ENCODE data around the gene SHH.

Gene SHH

DNA sequence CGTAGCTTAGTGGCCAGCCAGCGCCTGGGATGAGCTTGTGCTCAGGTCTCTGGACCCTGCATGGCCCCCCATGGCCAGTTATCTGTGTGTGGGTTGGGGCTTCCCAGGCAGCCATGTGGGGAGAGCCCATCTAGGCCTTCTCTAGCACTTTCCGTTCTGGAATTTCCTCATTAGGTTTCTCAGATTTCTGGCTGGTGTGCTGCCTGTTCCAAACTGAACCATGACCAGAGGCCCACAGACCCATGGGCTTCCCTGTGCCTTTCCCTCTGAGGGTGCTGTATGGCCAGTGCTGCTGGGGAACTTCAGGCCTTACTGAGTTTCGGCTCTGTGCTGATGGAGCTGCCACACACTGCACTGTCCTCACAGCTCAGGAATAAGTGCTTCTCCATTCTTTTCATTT is 50.2 kb downstream of the SHH start:
- no peak for DNase-seq

- no peak for DNase-seq
Observed at GRCh38 chr7:155761162-155761561, 51.1 kb downstream of the SHH start.

DNA sequence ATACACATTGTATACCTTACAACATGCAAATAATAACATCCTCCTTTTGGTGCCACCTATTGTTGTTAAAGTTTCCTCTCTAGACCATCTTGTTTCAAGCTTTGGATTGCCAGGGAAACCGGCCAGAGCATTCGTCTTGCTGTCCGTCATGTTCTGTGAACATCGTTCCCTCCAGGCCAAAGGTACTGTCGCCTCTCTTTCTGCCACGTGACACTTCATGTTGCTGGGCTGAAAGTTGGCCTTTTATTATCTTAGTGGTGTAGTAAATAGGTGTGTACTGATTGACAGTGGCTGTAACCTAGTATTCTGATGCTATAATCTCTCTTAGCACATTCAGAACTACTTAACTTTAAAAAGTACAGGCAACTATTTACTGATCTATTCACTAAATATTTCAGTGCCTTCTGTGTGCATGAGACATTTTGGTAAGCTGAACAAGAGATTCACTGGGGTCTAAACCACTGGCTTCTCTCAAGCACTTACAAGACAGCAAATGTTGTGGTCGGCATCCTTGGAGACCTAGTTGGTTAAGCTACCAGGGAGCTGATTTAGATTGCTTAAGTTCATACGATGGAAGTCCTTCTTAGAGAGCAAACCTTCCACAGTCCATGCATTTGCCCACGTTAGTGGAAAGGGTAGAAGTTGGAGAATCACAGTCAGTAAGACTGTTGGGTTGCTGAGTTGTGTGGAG is 52.4 kb downstream of the SHH start:
- no peak for DNase-seq

GRCh38 chr7:155758348-155758747 is 53.9 kb downstream of the SHH start:
- no peak for DNase-seq

DNA sequence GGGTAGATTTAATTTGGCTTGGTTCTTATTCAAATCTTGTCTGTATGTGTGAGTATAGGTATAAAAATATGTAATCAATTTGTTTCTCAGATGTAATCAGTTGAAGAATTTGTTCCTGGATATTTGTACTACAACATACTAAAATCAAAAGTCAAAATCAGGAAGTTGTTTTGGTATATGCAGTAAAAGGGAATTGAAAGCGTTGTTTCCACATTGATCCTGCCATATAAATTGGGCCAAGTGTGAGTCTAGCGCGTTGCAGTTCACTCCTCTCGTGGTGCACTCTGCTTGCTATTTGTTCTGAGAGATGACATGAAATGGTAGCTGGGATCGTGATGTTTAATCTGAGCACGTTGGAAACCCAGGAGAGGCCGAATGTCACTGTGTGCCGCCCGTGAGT is 55.9 kb downstream of the SHH start:
- DNase-seq: no peak

DNA sequence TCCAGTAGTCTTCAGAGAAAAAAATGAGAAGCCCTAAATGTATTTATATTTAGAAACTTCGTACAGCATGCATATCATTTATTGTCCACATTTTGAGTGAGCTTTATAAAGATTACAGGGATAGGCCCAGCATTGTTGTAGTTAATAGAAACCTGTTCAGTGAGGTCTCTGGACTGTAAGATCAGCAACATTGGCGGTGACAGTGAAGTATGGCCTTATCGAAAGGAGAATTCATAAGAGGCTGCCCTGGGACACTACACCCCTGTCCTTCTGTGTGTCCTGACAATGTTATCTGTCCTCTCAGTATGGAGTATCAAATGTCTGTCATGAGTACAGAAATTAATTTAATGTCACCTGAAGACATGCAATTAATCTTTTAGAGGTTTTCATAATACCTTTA is 57.2 kb downstream of the SHH start:
- DNase-seq: no peak

- DNase-seq: no peak
Observed at GRCh38 chr7:155754165-155754564, 58.1 kb downstream of the SHH start.

GRCh38 chr7:155753446-155753965 is 58.8 kb downstream of the SHH start:
- no peak for DNase-seq

GRCh38 chr7:155752756-155753445 is 59.4 kb downstream of the SHH start:
- no peak for DNase-seq

- no peak for DNase-seq
Observed at GRCh38 chr7:155751409-155751808, 60.9 kb downstream of the SHH start.

DNA sequence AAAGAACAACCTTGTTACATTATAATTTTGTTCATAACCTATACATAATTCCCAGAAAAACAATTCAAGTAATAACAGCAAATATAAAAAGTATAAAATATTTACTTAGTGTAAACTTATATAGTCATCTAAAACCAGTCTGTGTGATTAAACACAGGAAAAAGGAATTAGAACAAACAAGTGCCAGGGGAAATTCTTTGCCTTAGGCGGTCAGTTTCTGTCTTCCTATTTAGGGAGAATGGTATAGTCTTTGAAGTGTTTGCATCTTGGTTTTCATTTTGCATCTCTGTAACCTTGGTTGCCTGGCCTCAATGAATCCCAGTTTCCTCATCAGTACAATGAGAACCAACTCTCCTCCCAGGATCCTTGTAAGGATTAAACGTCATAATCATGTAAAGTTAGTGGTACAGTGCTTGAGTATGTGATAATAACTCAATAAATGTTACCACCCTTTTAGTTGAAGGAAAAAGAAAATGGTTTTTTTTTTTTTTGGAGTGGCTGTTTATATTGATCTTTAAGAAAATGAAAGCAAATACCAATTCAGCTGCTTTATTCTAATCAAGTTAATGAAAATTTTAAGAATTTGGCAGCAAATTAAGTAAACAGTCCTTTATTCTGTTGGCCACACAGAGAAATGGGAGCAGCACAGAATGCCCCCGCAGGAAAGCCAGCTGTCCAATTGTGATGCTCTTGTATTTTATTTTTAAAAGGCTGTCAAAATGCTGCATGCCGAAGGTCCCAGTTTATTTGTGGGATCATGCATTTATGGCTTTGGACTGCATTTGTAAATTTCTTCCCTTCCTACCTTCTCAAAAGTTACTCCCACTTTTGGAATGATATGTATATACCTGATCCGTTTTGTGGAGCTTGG is 61.8 kb downstream of the SHH start:
- no peak for DNase-seq

All from CD4-positive, alpha-beta T cell treated with Interleukin-4 for 1 hour (primary cell).